ENCODE measurements around the gene TGM5.

- TF ChIP-seq PAX5 (IDR thresholded peaks at IDR 0.05; ENCODE audit: insufficient read depth, low read length, severe bottlenecking): no peak
- TF ChIP-seq POLR2A (IDR thresholded peaks at IDR 0.05; ENCODE audit: low read depth, low read length): no peak
- TF ChIP-seq TAF1 (IDR thresholded peaks at IDR 0.05; ENCODE audit: low read depth, low read length): no peak
- TF ChIP-seq POLR2AphosphoS5 (IDR thresholded peaks at IDR 0.05; ENCODE audit: low read depth, low read length): no peak
- TF ChIP-seq SPI1 (IDR thresholded peaks at IDR 0.05; ENCODE audit: low read depth, low read length): no peak
These were observed 3.5 kb upstream of the TGM5 start for GRCh38 chr15:43270113-43270665.

Data from GM12891 (cell line).